NCI-H2196 treated with DMSO at 0.1 percent for 48 hours (cell line): ENCODE measurements around the gene PQBP1.

Experiments used
- DNase-seq: peaks from one replicate; lab custom pipeline; 2025; ENCODE audit not compliant: unreplicated experiment; lab: John Stamatoyannopoulos, UW

The PQBP1 gene

DNA sequence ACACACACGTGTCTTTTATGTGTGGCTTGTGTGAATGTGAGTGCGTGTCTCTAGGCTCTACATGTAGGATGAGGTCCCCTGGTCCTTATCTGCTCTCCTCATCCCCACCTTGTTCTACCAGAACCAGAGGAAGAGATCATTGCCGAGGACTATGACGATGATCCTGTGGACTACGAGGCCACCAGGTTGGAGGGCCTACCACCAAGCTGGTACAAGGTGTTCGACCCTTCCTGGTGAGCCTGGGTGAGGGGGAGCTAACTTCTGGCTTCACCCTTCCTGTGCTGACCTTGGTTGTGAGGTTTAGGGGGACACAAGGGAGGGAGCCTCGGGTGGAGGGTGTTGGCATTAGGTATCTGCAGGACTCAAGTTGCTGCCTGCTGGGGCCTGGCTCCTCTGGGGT, 3.3 kb downstream of the PQBP1 start:
- DNase-seq = no peak

DNA sequence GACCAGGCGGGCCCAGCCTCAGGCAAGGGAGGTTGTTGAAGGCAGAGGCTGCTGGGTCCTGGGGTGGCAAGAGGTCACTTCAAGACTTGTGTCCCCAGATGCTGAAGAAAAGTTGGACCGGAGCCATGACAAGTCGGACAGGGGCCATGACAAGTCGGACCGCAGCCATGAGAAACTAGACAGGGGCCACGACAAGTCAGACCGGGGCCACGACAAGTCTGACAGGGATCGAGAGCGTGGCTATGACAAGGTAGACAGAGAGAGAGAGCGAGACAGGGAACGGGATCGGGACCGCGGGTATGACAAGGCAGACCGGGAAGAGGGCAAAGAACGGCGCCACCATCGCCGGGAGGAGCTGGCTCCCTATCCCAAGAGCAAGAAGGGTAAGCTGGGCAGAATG, 4.4 kb downstream of the PQBP1 start:
- DNase-seq = no peak

DNA sequence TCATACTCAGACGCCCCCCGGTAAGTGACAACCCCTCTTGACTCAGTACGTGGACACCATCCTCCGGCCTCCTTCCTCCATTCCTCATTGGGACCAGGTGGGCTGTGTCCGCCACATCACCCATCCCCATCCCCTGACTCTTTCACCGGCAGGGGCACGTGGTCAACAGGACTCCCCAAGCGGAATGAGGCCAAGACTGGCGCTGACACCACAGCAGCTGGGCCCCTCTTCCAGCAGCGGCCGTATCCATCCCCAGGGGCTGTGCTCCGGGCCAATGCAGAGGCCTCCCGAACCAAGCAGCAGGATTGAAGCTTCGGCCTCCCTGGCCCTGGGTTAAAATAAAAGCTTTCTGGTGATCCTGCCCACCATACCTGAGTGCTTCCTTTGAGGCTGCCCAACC, 5.0 kb downstream of the PQBP1 start:
- no peak for DNase-seq

DNA sequence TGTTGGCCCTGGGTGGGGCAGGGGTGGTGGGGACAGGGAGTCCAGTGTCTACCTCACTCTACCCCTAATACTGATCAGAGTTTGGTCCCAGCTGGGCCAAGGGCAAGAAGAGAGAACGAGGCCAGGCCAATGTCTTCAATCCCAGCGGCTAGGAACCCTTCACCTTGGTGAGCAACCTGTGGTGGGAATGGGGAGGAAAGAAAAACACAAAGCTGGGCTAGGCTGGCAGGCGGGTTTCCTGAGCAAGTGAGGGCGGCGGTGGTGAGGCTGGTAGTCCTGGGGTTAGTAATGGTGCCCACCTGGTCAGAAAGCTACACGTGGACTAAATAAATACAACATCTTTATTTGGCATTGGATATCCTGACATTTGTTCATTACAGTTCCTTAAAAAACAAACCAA, 5.6 kb downstream of the PQBP1 start:
- no peak for DNase-seq

DNA sequence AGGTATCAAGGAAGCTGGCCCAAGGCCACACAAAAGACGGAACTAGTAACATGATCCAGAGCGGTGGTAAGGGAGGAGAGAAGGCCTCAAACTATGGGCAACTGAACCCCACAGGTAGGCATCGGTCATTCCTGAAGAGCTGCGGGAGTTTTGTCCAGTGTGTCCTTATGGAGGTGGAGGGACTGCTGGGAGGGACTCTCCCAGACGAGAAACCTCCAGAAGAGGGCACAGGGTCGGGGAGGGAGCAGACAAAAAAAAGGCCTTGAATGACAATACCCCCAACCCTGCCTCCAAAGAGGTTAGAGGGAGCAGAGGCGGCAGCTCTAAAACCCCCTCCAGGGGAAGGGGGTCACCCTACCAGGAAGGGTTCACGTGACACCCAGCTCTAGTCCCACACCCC, 6.5 kb downstream of the PQBP1 start:
- no peak for DNase-seq

DNA sequence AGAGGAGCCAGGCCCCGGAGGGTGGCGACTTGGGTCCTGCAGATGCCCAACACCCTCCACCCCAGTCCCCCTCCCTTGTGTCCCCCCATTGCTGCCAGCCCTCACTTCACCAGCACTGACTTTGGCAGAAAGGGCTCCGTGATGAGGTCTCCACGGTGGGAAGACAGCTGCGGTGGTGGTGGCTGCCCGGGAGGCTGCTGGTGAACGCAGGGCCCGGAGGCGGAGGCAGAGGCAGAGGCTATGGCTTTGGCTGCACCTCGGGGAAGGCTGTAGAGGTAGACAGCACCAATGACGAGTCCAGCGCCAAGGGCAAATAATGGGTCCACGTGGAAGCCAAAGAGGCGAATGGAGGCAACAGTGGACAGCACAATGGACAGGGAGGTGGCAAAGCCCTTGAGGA, 6.9 kb downstream of the PQBP1 start:
- DNase-seq = no peak

DNA sequence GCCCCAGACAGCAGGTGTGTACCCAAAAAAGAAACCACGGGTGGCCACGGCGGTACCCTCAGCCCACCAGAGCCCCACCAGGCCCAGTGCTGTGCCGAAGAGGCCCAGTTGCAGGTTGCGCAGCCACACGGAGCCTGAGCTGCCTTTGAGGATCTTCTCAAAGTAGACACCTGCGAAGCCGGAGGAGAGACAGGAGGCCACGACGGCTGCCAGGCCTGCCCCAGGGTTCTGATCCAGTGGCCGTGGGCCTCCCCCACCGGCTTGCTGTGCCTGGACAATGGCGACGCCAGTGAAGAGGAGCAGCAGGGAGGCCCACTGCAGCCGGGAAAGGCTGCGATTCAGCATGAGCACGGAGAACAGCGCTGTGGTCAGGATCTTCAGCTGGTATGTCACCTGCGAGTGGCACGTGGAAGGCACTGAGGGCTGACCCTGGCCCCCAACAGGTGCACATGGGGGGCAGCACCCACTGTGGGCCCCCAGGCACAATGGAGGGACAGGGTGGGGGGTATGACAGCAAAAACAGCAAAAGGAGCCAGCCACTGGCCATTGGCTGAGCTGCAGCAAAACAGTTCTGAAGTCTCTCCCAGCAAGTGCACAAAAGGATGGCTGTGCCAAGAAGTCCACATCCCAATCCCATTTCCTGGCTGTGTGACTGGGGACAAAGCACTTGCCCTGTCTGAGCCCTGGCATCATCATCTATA, 7.5 kb downstream of the PQBP1 start:
- no peak for DNase-seq

DNA sequence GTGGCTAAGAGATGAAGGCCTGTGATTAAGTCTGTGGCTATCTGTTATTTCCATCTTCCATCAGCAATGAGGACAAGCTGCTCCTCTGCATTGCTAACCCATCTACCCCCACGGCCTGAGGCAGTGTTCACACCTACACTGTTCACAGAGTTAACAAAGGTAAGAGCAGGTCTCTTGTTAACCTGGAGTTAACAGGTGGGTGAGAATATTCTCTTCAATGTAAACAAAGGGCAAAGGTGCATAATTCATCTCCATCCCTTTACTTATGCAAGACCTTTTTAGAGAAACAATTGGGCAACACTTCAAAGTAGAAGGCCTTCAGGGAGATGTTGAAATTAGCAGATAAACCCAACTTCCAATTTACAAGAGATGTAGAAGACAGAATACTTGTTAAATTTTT, 10.9 kb downstream of the PQBP1 start:
- no peak for DNase-seq

DNA sequence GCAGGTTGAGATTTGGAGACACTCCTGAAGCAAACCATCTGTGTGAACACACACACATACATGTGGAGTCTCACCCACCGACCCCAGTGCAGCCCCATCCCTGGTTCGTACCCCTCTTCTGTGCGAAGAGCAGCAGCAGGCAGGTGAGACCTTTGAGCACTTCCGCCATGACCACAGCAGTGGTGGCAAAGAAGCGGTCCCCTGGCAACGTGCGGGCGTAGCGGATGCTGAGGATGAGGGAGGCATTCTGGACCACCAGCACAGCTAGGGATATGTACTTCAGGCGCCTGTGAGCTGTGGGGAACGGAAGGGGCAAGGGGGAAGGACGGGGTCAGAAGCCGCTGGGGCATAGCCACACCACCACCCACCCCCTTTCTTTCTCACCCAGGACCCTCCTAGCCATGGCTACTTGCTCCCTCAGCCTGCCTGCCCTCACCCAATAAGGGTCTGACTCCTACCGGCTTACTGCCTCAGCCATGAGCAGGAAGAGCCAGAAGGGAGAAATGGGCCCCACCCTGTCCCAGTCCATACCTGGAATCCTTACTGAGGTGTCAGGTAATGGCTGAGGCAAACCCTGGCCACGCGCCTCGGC, 12.1 kb downstream of the PQBP1 start:
- DNase-seq = no peak

DNA sequence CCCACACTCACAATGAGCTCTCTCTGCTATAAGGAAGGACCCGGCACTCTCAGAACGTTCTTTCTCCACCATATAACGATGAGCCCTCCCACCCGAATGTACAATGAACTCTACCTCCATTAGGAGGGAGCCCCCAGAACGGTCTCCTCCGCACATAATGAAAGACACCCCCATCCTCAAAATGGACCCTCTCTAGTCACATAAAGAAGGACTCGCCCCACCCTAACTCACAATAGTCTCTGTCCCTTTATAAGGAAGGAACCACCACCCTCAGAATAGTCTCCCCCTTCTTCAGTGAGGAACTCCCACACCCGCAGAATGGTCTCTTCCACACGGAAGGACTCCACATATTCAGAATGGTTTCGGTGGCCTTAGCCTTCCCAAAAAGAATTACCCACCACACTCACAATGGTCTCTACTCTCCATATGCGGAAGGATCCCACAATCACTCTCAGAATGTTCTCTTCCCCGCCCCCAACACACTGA, 13.2 kb downstream of the PQBP1 start:
- DNase-seq = no peak

DNA sequence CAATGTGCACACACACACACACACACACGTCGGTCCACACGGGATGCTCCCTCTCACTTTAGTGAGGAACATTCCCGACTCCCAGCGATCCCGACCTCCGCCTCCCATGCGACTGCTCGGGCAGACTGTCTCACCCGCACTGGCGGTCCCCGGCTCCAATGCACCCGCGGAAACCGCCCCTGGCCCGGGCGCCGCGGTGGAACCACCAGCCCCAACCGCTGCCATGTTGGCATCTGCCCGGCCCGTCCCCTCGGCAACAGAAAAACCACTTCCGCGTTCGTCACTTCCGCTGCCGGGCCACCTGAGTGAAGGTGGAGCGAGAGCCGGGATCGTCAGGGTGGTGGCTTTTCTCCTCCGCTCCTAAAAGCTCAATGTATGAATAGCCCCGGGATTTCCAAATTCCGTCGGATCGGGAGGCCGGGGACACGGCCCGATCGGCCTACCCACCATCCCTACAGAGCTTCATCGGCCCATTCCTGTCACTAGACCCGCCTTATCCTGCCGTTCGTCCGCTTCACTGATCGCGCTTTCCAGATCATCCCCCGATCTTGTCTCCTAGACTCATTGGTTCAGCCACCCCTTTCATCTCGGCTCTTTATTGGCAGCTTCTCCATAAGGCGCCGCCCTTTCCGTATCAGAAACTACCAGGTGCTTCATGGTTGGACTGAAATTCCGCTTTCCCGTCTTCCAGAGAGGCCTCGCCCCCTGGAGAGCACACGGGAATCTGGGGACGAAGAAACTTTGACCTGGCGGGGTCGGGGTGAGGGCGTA, 13.9 kb downstream of the PQBP1 start, which contains the start of gene SLC35A2:
Gene SLC35A2 (minus strand): TSS at position 235 of the 771 bp plus-strand sequence. CDS start 10 bp downstream, at position 225.
- peak; percentile 75 for DNase-seq

DNA sequence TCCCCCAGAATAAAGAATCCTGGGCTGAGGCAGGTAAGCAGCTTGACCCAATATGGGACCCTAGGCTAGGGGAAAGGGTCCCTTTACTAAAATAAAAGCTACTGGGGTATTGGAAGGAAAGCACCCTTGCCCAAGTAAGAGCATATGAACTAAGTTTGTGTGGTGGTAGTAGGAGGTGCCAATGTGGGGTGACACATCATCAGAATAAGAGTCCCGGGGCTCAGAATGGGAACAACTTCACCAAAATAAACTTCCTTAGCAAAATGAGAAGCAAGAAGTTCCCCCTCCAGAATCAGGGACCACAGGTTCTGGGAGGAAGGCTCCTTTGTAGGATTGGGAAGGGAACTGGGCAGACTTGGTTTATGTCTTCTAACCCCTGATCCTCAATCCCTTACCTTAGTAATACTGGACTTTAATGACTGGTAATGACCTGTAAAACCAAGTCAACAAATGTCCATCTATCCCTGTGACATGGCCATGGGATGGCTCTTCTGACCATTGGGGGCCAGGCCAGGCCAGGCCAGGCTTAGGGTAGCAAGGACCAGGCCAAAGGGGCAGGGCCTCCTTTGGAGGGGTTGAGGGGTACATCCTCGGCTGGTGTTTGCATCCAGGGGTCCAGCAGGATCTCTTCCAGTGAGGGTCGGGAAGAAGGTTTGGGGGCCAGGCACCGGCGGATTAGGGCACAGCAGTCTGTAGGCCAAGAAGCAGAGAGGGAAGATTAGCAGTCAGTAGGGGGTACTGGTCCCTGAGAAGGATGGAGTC, 16.1 kb downstream of the PQBP1 start:
- DNase-seq = no peak

DNA sequence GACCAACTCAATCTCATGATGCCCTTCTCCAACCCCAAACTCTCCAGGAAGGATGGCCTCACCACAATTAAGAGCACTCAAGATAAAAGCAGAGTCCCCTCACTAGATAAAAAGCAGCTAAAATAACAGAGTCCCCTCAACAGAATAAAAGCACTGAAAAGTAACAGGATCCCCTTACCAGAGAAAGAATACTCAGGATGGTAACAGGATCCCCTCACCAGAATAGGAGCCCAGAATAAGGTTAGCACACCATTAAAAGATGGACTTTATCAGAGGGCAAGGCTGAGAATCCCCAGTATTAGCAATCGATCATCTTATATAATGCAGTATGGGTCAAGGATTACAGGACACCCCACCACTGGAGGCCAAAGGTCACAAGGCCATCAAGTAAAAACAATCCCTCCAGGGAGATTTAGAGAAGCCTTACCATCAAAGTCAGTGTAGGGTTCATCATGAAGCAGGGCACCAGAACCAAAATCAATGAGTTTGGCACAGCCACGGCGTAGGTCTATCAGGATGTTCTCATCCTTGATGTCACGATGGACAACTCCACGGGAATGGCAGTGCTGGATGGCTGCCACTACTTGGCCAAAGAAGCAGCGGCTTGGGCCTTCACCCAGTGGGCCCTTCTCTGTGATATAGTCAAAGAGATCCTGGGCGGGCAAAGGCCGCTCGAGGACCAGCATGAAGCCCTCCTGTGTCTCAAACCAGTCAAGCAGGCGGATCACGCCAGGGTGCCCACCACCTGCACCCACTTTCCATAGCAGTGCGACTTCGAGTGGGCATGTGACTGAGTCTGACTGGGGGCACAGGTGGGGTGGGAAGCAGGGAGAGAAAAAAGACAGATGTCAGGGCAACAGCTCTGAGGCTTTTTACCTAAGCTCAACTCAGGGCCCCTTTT, 17.1 kb downstream of the PQBP1 start:
- DNase-seq = no peak

DNA sequence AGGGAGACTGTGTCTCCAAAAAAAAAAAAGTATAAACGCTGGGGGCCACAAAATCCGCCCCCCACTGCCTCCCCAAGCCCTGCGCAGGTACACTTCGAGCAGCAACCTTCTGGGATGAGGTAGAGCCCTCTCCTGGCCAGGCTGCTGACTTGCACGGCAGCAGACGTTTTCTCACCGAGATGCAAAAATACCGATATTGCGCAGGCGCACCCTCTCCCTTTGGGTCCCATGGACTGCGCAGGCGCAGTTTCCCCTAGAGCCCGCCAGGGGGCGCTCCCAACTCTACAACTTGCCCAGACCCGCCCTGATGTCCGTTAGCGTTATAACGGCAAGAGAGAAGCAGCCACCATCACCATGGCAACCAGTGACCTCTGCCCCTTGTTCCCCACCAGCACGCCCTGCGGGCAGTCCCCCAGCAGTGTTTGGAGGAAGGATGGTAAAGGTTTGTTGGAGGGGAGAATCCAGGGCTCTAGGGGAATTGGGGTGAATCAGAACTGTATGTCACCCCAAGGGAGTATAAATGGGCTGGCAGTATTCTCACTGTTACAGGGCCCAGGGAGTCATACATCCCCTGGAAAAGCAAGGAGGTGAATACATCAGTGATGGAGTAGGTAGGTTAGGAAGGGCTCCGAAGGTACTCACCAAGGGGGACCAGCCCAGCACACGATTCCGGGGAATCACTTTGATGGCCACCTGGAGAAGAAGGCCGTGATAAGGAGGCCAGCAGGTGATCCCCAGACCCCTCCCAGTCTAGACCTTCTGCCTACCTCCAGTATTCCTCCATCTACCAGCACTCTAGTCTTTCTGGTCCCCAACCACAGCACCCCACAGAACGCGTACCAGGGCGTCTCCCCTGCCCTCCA, 19.6 kb downstream of the PQBP1 start:
- DNase-seq = peak; percentile 87

DNA sequence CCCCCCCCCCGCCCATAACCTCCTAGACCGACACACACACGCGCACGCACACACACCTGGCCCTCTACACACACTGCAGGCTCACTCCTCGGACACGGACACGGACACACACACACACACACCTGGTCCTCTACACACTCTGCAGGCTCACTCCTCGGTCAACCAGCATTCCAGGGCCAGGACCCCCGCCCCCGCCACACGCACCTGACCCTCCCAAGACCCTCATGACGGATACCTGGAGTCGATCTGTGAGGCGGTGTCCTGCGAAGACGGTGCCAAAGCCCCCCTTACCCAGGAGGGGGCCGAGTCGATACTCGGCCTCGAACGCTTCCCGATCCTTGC, 20.5 kb downstream of the PQBP1 start:
- DNase-seq = no peak

DNA sequence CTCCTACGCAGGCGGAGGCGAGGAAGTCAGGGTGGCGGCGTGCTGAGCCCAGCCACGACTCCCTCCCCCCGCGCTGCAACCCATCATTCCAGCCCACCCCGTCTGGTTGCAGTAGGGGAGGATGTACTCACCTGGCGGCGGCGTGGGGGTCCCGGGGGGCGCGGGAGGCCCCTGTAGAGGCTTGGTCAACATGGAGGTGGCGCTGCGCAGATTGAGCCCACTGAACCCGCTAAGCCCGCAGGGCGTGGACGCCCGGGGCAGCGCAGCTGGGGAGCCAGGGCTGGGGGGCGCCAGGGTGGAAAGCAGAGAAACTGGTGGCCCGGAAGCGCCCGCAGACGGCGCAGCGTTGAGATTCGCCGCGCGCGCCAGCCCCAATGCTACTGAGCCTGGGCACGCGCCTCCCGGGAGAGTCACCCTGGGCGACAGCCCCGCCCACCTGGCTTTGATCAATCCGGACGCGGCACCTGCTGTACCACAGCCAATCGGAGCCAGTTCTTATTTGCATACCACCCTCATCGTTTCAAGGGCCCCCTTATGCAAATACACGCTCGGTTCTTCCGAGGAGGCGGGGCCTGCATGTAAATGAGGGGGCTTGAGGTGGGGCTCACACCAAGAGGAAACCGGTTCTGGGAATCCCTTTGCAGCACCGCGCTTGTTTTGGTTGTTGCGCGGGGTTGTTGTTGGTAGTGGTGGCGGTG, 21.1 kb downstream of the PQBP1 start, which contains the start of gene PIM2:
Gene PIM2 (minus strand): TSS at position 382 of the 698 bp plus-strand sequence. CDS start 190 bp downstream, at position 192.
- DNase-seq = peak; percentile 91

DNA sequence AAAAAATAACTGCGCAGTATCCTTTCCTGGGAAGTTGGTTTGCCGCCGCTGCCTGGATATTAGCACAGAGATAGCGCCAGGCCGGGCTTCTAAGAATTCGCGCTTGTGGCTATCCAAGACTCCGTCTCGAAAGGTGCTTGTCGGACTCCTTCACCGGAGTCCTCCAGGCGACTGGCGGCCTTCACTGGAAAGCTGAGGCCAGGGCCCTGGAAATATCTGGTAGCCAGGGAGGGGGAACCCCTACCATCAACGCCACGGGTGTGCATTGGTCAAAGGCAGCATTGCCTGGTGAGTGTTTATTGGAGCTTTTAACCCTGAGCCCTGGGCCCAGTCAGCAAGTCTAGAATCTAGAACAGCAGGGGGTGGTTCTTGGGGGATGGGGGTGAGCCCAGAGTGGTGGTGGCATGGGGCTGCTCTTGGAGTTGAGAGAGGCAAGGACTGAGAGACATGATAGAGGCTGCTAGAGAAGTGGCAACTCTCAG, 21.7 kb downstream of the PQBP1 start:
- no peak for DNase-seq

DNA sequence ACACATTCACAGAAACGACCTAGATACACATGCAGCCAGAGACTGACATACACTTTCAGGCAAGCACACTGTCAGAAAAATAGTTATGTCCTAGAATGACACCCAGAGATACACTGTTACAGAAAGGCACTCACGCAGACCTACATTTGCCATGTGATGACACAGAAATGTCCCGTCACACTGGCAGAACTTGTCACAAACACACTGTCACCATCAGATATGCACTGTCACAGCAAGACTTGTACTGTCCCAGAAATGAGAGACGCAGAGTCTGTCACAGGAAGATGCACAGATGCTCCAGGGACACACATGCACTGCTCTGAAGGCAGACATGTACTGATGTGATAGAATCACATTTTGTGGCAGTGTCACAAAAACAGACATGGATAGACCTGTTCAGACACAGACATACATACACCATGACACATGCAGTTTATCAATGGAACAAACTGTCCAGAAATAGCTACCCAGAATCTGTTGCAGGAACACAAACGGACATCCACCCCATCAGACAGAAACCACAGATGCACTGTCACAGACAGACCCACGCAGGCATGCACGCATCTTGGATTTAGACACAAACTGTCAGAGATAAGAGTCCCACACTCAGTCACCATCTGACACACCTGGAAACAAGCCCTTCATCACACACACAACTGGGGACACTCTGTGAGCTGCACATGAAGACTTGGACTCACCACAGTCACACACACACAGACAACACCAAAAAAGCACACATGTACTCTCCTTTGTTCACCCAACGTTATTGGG, 22.4 kb downstream of the PQBP1 start:
- no peak for DNase-seq
